ENCODE data around the gene SLC45A1.

The SLC45A1 gene

DNA sequence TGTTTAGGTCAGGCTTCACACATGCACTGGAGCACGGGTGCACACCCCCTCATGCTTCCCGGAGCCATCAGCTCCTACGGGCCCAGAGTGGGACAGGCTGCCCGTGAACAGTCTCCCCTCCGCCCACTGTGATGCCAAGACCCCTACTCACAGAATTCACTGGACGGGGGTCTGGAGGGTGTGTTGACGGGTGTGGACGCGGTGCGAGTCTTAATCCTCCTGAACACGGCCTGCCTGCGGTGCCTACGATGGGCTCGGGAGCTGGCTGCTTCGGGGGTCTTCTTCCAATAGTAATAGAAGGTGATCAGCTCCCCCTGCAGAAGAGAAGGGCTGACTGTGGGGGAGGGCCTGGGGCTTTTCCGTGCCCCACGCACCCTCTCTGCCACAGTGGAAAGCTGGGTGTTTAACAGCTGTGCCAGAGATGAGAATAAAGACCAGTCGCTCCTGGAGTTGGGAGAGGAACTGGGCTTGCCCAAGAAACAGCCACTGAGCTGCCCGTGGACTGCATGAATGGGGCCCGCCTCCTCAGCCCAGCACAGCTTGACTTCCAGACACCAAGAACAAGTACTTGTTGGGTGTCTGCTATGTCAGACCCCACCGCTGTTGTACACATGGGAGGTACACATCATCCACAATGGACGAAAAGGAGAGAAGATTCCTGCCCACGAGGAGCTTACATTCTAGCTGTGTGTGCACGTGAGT is 47.9 kb downstream of the SLC45A1 start:
- Histone ChIP-seq H3K4me3 (no peak overlapping the region), H3K27me3 (no peaks in the 10 kb centered on the region), H4K20me1 (peaks cover 96% of the 10 kb centered on the region), H3K9ac (no peak overlapping the region), H3K36me3 (peaks cover 66% of the 10 kb centered on the region), H3K9me3 (no peaks in the 10 kb centered on the region), H3K27ac (no peak overlapping the region), H3K4me2 (no peak overlapping the region), H3K4me1 (peaks cover 42% of the 10 kb centered on the region)
- TF ChIP-seq Cebpa-rat (IDR thresholded peaks at IDR 0.05), result no peak

DNA sequence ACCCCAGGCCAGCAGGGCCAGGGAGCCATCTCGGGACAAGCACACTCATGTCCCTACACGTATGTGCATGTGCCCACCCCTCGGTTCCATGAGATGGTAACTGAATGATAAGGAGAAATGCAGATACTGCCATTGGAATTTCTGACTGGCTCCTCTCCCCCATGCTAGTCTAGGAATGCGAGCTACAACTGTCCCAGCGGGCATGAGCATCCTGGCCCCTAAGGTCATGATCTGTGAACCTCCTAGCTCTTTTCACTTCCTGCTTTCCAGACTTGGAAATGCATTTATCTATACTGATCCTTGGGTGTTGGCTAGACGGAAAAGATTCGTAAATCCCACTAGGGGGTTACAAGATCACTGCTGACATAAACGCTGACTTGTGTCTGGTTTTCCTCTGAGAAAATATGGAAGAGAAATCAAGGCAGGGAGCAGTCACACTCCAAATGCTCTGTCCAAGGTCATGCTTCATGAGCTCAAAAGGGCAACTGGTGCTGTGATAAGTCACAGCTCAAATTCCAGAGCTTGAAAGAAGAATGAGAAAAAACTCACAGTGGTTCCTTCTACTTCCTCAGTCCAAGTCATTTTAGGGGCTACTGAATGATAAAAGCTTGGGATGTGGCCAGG is 49.8 kb downstream of the SLC45A1 start:
- no peaks in the 10 kb centered on the region for H3K9me3 ChIP-seq
- peaks cover 64% of the 10 kb centered on the region for H3K36me3 ChIP-seq
- no peak overlapping the region for H3K9ac ChIP-seq
- H3K27ac ChIP-seq, result peak overlapping the region; percentile 16; the same call in 1 of the 2 replicates
- peaks cover 96% of the 10 kb centered on the region for H4K20me1 ChIP-seq
- no peak for TF ChIP-seq Cebpa-rat (IDR thresholded peaks at IDR 0.05)
- peak overlapping the region; percentile 47 for H3K4me2 ChIP-seq
- H3K4me3 ChIP-seq, result no peak overlapping the region
- H3K27me3 ChIP-seq, result no peaks in the 10 kb centered on the region
- H3K4me1 ChIP-seq, result peaks cover 60% of the 10 kb centered on the region

DNA sequence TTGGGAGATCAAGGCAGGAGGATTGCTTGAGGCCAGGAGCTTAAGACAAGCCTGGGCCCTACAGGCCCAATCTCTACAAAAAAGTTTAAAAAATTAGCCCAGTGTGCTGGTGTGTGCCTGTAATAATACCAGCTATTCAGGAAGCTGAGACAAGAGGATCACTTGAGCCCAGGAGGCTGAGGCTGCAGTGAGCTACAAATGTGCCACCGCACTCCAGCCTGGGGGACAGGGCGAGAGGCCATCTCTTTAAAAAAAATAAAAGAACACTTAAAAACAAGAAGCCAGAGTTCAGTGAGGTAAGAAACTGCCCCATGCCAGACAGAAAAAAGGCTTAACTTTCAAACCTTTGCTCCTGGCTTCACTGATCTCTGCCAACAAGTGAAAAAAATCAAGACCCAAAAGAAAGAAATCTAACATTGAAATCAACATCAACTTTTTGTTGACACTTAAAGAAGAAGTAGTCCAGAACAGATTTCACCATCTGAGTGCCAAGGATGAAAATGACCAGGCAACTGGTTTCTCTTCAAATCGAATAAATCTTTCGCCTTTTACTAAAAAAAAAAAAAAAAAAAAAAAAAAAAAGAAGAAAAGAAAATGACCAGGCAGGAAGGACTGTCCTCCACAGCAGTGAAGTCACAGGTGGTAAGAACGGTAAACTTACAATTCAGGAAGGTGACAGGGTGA is 51.2 kb downstream of the SLC45A1 start:
- Histone ChIP-seq H3K4me3 (no peak overlapping the region), H3K27ac (no peak overlapping the region), H3K9me3 (no peaks in the 10 kb centered on the region), H3K4me1 (peaks cover 67% of the 10 kb centered on the region), H3K36me3 (peaks cover 64% of the 10 kb centered on the region), H3K4me2 (no peak overlapping the region), H3K27me3 (no peaks in the 10 kb centered on the region), H4K20me1 (peaks cover 96% of the 10 kb centered on the region), H3K9ac (no peak overlapping the region)
- TF ChIP-seq Cebpa-rat (IDR thresholded peaks at IDR 0.05), result no peak

DNA sequence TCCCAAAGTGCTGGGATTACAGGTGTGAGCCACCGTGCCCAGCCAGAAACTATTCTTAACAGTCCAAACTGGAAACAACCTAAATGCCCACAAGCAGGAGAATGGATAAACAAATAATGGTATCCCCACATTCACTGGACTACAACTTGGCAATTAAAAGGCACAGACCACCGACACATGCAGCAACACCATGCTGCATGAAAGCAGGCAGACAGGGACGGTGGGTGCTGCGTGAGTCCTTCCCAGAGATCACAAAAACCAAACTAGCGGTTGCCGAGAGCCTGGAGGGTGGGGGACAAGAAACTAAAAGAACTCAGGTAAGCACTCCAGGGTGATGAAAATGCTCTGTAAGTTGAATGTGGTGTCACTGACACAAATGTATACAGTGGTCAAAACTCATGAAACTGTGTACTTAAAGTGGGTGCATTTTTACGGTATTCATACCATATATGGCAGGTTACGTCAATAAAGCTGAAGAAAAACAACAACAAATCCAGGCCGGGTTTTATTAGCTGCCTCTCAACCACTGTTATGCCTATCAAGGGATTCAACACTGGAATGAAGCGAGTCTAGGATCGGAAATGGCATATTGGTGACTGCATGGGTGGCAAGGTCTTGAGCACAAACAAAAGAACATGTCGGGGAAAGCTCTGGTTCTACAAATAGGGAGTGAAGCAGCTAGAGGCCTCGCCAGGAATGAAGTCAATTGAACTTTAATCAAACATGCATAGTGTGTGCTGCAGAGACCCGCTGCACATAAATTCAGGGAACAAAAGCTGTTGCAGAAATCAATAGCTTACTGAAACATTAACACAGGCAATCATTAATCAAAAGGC is 52.4 kb downstream of the SLC45A1 start:
- H3K9ac ChIP-seq, result peak overlapping the region; percentile 50; the same call in 1 of the 2 replicates
- no peak overlapping the region for H3K27ac ChIP-seq
- TF ChIP-seq Cebpa-rat (IDR thresholded peaks at IDR 0.05), result no peak
- H3K4me1 ChIP-seq, result peaks cover 73% of the 10 kb centered on the region
- H3K27me3 ChIP-seq, result no peaks in the 10 kb centered on the region
- peaks cover 58% of the 10 kb centered on the region for H3K36me3 ChIP-seq
- H3K4me3 ChIP-seq, result no peak overlapping the region
- peak overlapping the region; percentile 55 for H3K4me2 ChIP-seq
- peaks cover 100% of the 10 kb centered on the region for H4K20me1 ChIP-seq
- H3K9me3 ChIP-seq, result no peaks in the 10 kb centered on the region

DNA sequence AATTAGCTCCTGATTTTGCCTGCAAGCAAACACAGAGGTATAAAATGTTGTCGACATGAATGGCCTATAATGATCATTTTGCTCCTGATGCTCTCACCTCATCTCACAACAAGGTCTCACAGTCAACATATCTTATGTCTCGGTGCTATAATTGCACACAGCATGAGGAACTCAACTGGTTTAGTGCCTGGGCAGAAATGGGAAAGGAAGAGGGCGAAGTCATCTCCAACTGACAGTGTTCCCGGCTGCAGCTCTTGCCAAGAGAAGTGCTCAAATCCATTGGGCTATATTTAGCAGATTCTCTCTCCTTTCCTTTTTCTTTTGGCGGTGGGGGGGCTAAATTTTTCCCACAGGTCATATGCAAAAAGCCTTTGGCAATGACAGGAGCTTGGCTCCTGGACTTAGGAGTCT is 53.0 kb downstream of the SLC45A1 start:
- Histone ChIP-seq H3K9ac (peak overlapping the region; percentile 50; the same call in 1 of the 2 replicates), H3K27me3 (no peaks in the 10 kb centered on the region), H4K20me1 (peaks cover 100% of the 10 kb centered on the region), H3K4me1 (peaks cover 73% of the 10 kb centered on the region), H3K9me3 (no peaks in the 10 kb centered on the region), H3K27ac (peak overlapping the region; percentile 13; the same call in 1 of the 2 replicates), H3K4me2 (peak overlapping the region; percentile 55), H3K36me3 (peaks cover 52% of the 10 kb centered on the region), H3K4me3 (no peak overlapping the region)
- no peak for TF ChIP-seq Cebpa-rat (IDR thresholded peaks at IDR 0.05)

DNA sequence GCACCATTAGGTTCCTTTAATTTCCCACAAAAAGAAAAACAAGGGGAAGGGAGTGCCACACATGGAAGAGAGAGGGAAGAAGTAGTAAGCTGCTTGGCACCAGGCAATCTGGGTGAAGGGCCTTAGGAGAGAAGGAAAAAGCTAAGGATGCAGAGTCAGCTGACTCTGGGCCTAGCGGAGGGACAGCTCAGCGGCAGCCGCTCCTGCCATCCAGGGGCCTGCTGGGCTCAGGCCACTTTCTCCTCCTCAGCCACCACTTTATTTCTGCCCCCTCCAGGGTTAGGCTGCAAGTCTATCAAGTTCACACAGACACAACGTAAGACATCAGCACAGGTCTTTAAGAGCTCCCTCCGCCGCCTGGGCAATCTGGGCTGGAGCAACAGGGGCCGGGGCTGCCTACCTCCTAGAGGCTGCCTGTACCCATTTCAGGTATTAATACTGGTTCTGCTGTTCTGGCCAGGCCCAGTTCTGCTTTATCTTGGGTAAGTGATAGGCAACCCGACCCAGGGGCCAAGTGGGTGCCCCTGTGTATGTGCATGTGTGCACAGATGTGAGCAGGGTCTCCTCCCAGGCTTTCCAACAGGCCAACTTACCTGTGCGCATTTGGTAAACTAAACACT is 53.6 kb downstream of the SLC45A1 start:
- no peaks in the 10 kb centered on the region for H3K9me3 ChIP-seq
- peak overlapping the region; percentile 13; the same call in 1 of the 2 replicates for H3K27ac ChIP-seq
- no peak for TF ChIP-seq Cebpa-rat (IDR thresholded peaks at IDR 0.05)
- H3K36me3 ChIP-seq, result peaks cover 51% of the 10 kb centered on the region
- no peaks in the 10 kb centered on the region for H3K27me3 ChIP-seq
- no peak overlapping the region for H3K4me3 ChIP-seq
- H4K20me1 ChIP-seq, result peaks cover 100% of the 10 kb centered on the region
- peaks cover 73% of the 10 kb centered on the region for H3K4me1 ChIP-seq
- H3K4me2 ChIP-seq, result peak overlapping the region; percentile 55
- 0 out of 2 replicates have a peak overlapping the region, but pooled peaks have one; percentile 27 for H3K9ac ChIP-seq

DNA sequence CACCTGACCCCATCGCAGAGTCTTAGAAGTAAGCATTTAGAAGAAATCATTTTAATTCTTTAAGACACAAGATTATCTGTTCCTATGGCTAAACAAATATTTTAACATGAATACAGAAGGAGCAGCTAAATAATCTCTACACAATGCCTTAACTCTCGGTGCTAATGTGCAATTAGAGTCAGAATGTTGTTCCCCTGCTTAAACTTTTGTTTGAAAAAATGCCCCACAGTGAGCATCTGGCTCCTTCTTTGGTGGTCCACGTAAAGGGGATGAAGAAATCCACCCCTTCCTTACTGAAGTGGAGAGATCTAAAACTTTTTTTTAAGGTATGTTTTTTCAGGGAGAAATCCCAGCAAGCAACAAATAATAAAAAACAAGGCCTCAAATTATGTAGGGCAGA is 55.2 kb downstream of the SLC45A1 start:
- Histone ChIP-seq H3K4me3 (no peak overlapping the region), H3K4me2 (no peak overlapping the region), H3K36me3 (peaks cover 44% of the 10 kb centered on the region), H3K9ac (no peak overlapping the region), H3K27ac (no peak overlapping the region), H3K4me1 (peaks cover 66% of the 10 kb centered on the region), H3K9me3 (no peaks in the 10 kb centered on the region), H4K20me1 (peaks cover 100% of the 10 kb centered on the region), H3K27me3 (no peaks in the 10 kb centered on the region)
- no peak for TF ChIP-seq Cebpa-rat (IDR thresholded peaks at IDR 0.05)

DNA sequence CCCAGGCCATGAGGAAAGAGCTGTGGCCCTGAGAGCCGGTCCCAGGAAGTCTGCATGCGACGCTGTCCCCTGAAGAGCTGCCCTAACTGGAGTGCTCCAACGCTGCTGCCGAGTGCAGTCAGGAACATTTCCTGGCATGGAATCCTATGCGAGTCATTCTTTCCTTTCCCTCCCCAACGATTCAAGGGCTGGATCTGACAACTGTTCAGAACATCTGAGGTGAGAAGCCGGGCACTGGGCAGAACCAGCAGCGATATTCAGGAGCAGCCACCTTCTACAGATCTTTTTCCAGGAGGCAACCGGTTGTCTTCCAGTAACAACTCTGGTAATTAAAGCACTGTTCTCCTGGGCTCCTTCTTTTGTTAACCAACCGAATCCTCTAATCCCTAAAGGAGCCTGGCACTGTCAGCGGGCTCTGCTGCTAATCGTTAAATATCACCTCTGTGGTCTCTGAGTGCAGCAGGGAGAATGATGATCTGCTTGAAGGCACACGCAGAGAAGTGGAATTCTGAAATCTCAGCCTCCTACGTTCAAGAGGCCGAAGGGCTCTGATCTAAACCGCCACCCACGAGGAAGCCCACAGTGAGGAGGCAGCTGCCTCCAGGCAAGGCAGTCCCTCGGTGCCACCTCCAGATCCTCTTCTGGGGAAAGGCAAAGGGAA is 55.8 kb downstream of the SLC45A1 start:
- TF ChIP-seq Cebpa-rat (IDR thresholded peaks at IDR 0.05), result no peak
- Histone ChIP-seq H3K4me2 (no peak overlapping the region), H3K27me3 (no peaks in the 10 kb centered on the region), H3K9ac (no peak overlapping the region), H3K36me3 (peaks cover 44% of the 10 kb centered on the region), H3K4me3 (no peak overlapping the region), H3K9me3 (no peaks in the 10 kb centered on the region), H4K20me1 (peaks cover 100% of the 10 kb centered on the region), H3K4me1 (peaks cover 69% of the 10 kb centered on the region), H3K27ac (0 out of 2 replicates have a peak overlapping the region, but pooled peaks have one; percentile 7)

Measured in BLaER1 (cell line).